Choroid plexus epithelial cell (primary cell): ENCODE measurements around the gene ANKRD31.

Experiments
- DNase-seq: peaks from one replicate; pipeline ENCODE4 v3.0.0-alpha.2; 2010; ENCODE audit warnings: low read depth
- H3K4me3 ChIP-seq: 2 replicates; pipeline ENCODE4 v1.5.1; 2011; ENCODE audit warnings: low read depth, mild to moderate bottlenecking, control low read depth, low read length, moderate library complexity
- CTCF ChIP-seq: conservative IDR thresholded peaks from 2 replicates; pipeline ENCODE4 v1.5.1; 2011; ENCODE audit warnings: low read depth, mild to moderate bottlenecking, control low read depth, inconsistent platforms, low read length, moderate library complexity

Gene ANKRD31

GRCh38 chr5:75042522-75042921 lies 194.2 kb downstream of the ANKRD31 start:
- H3K4me3 ChIP-seq = no peak overlapping the region
- TF ChIP-seq CTCF = no peak
- peak; percentile 81 for DNase-seq

GRCh38 chr5:75040973-75041372 lies 195.7 kb downstream of the ANKRD31 start:
- TF ChIP-seq CTCF = no peak
- peak; percentile 68 for DNase-seq
- H3K4me3 ChIP-seq = no peak overlapping the region

- peak; percentile 78 for DNase-seq
- TF ChIP-seq CTCF = peak; percentile 1
- no peak overlapping the region for H3K4me3 ChIP-seq
These were observed 199.6 kb downstream of the ANKRD31 start for GRCh38 chr5:75037106-75037505.

GRCh38 chr5:75034137-75034739 lies 202.4 kb downstream of the ANKRD31 start:
- TF ChIP-seq CTCF = no peak
- H3K4me3 ChIP-seq = no peak overlapping the region
- DNase-seq = no peak

GRCh38 chr5:75031366-75031765 lies 205.3 kb downstream of the ANKRD31 start:
- no peak overlapping the region for H3K4me3 ChIP-seq
- DNase-seq = no peak
- no peak for TF ChIP-seq CTCF

- no peak for DNase-seq
- no peak for TF ChIP-seq CTCF
- no peak overlapping the region for H3K4me3 ChIP-seq
These were observed 208.6 kb downstream of the ANKRD31 start for GRCh38 chr5:75028090-75028489.
